Esophagus muscularis mucosa (tissue), 4 donors: ENCODE results near the gene ASTE1.

Experiments
- EP300 ChIP-seq: sonication (generic); formaldehyde crosslinking; IDR thresholded peaks from one replicate; pipeline ENCODE4 v1.6.1; 2017; ENCODE audit warnings: antibody characterized with exemption
- POLR2AphosphoS5 ChIP-seq, 2 donors: sonication (generic); formaldehyde crosslinking; IDR thresholded peaks; one replicate each; pipeline ENCODE4 v1.6.1; 2017; ENCODE audit warnings: antibody characterized with exemption in 2 of 2
- TF ChIP-seq, protein P1 (sequence below), 3 experiments: fragments of 200-600 bp in 2 of 3; fragments of 450-650 bp in 1 of 3; sonication (generic) in 2 of 3; IDR thresholded peaks; one replicate each; pipeline ENCODE4 v1.5.1; 2017 to 2019; ENCODE audit warnings: antibody characterized with exemption in 3 of 3, mild to moderate bottlenecking in 2 of 3, moderate library complexity in 1 of 3

- TF ChIP-seq, protein P1, sequence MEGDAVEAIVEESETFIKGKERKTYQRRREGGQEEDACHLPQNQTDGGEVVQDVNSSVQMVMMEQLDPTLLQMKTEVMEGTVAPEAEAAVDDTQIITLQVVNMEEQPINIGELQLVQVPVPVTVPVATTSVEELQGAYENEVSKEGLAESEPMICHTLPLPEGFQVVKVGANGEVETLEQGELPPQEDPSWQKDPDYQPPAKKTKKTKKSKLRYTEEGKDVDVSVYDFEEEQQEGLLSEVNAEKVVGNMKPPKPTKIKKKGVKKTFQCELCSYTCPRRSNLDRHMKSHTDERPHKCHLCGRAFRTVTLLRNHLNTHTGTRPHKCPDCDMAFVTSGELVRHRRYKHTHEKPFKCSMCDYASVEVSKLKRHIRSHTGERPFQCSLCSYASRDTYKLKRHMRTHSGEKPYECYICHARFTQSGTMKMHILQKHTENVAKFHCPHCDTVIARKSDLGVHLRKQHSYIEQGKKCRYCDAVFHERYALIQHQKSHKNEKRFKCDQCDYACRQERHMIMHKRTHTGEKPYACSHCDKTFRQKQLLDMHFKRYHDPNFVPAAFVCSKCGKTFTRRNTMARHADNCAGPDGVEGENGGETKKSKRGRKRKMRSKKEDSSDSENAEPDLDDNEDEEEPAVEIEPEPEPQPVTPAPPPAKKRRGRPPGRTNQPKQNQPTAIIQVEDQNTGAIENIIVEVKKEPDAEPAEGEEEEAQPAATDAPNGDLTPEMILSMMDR (IDR thresholded peaks at IDR 0.05): no peak
- TF ChIP-seq POLR2AphosphoS5 (IDR thresholded peaks at IDR 0.05) (no peak), EP300 (no peak)
These were observed 46.2 kb upstream of the ASTE1 start for GRCh38 chr3:131072845-131073244.
